Lung (tissue), 12 donors: ENCODE results near the gene TNFRSF8. TPM values are rescaled to one million over a fixed set of nuclear protein-coding genes. Genes with fewer than 3 reads are reported as not detected.

Experiments
- ATAC-seq: fragments of 200-7000 bp; cut with Tn5 transposase; one replicate; pipeline ENCODE4 v1.9.1; 2020; ENCODE audit warnings: moderate number of reproducible peaks; ENCODE audit not compliant: insufficient read depth, low FRiP score
- DNase-seq, 3 donors: peaks; one replicate each; pipeline ENCODE4 v3.0.0-alpha.2; 2013 to 2017
- H3K27ac ChIP-seq, 2 donors: one replicate each; pipeline ENCODE4 v1.5.1; 2013; ENCODE audit warnings: mild to moderate bottlenecking in 2 of 2, moderate library complexity in 2 of 2, control low read depth in 1 of 2, inconsistent platforms in 1 of 2, low read depth in 1 of 2, low read length in 1 of 2
- H3K27me3 ChIP-seq, 3 donors: one replicate each; pipeline ENCODE4 v1.5.1; 2013; ENCODE audit warnings: low read length in 2 of 3; ENCODE audit not compliant: control insufficient read depth in 3 of 3, insufficient read depth in 3 of 3
- H3K36me3 ChIP-seq, 4 donors: one replicate each; pipeline ENCODE4 v1.5.1; 2013; ENCODE audit warnings: low read length in 4 of 4, mild to moderate bottlenecking in 1 of 4, moderate library complexity in 1 of 4; ENCODE audit not compliant: control insufficient read depth in 4 of 4, insufficient read depth in 4 of 4
- H3K4me1 ChIP-seq, 5 donors: one replicate each; pipeline ENCODE4 v1.5.1; 2013; ENCODE audit warnings: low read length in 5 of 5, mild to moderate bottlenecking in 2 of 5, moderate library complexity in 1 of 5; ENCODE audit not compliant: control insufficient read depth in 5 of 5, insufficient read depth in 5 of 5
- H3K4me3 ChIP-seq: one replicate; pipeline ENCODE4 v1.5.1; 2013; ENCODE audit warnings: mild to moderate bottlenecking, control low read depth, moderate library complexity
- H3K9ac ChIP-seq, 2 donors: one replicate each; pipeline ENCODE4 v1.5.1; 2013; ENCODE audit warnings: low read length in 2 of 2, control low read depth in 1 of 2; ENCODE audit not compliant: insufficient read depth in 1 of 2
- H3K9me3 ChIP-seq, 4 donors: one replicate each; pipeline ENCODE4 v1.5.1; 2013; ENCODE audit warnings: low read length in 3 of 4, mild to moderate bottlenecking in 1 of 4, moderate library complexity in 1 of 4; ENCODE audit not compliant: control insufficient read depth in 4 of 4, insufficient read depth in 3 of 4
- CTCF ChIP-seq: IDR thresholded peaks from 2 replicates; pipeline ENCODE4 v1.5.1; 2012; ENCODE audit warnings: mild to moderate bottlenecking; ENCODE audit errors: control extremely low read depth, extremely low read depth
- WGBS, 2 donors: extraction: QIAGEN DNeasy Blood & Tissue Kit; methylation state at CpG; one replicate each; pipeline ENCODE4 v1.1.7; 2013; 5-methylcytosine and 5-hydroxymethylcytosine counted together
- polyA plus RNA-seq, 2 donors: library from polyadenylated mRNA; stranded (reverse); fragments of 200-250 nt; gene quantifications; one replicate each; pipeline ENCODE4 v1.2.1, GENCODE V29; 2013
- total RNA-seq, 2 donors: library from RNA; depleted of rRNA in 1 of 2; stranded (reverse); fragments of >200 nt in 1 of 2; gene quantifications; one replicate each; pipeline ENCODE4 v1.2.1, GENCODE V29; 2014 to 2021
- donor health status: control.
- donor health status: control.
- donor health status: Bipolar disorder and iron deficiency.
- donor health status: healthy.
- donor health status: DM: yes; HTN: yes; CAD: no.

The TNFRSF8 gene
- total and polyA plus RNA-seq, 4 donors: 1.6 to 5.3 (median 2.1) TPM

- Histone ChIP-seq H3K27me3 (no peaks in the 10 kb centered on the region), H3K9me3 (no peaks in the 10 kb centered on the region), H3K36me3 (peaks cover 0 to 50% (median 9%) of the 10 kb centered on the region in 4 donors), H3K27ac (no peak overlapping the region), H3K4me3 (no peak overlapping the region), H3K4me1 (peaks cover 0 to 1% (median 0%) of the 10 kb centered on the region in 5 donors), H3K9ac (no peak overlapping the region)
- ATAC-seq (no peak), DNase-seq (no peak)
- no peak for TF ChIP-seq CTCF
- 97% methylated on average over 19 of the region's 19 CpGs for WGBS, 2 donors
These were observed 34.1 kb upstream of the TNFRSF8 start for GRCh38 chr1:12028957-12029511.

- Histone ChIP-seq H3K36me3 (peaks cover 0 to 48% (median 8%) of the 10 kb centered on the region in 4 donors), H3K27me3 (no peaks in the 10 kb centered on the region), H3K27ac (no peak overlapping the region), H3K4me1 (peaks cover 0 to 7% (median 0%) of the 10 kb centered on the region in 5 donors), H3K9ac (no peak overlapping the region), H3K9me3 (no peaks in the 10 kb centered on the region), H3K4me3 (no peak overlapping the region)
- ATAC-seq: no peak
- 96% methylated on average over 32 of the region's 32 CpGs for WGBS, 2 donors
- no peak for TF ChIP-seq CTCF
- DNase-seq: no peak
These were observed 33.3 kb upstream of the TNFRSF8 start for GRCh38 chr1:12029720-12030339.

- H3K36me3 ChIP-seq: peaks cover 0 to 40% (median 8%) of the 10 kb centered on the region in 4 donors
- H3K27ac ChIP-seq: no peak overlapping the region
- H3K9ac ChIP-seq: no peak overlapping the region
- no peak for TF ChIP-seq CTCF
- no peak overlapping the region for H3K4me3 ChIP-seq
- H3K9me3 ChIP-seq: no peaks in the 10 kb centered on the region
- DNase-seq: no peak
- WGBS, 2 donors: 81 to 86% methylated on average over 19 to 20 of the region's 20 CpGs
- no peak for ATAC-seq
- H3K4me1 ChIP-seq: peaks cover 0 to 7% (median 0%) of the 10 kb centered on the region in 5 donors
- H3K27me3 ChIP-seq: no peaks in the 10 kb centered on the region
These were observed 31.8 kb upstream of the TNFRSF8 start for GRCh38 chr1:12031039-12031980.
